H7 (cell line): ENCODE results near the gene FGF4. TPM values are rescaled to one million over a fixed set of nuclear protein-coding genes. Genes with fewer than 3 reads are reported as not detected.
"Not testable (repeated sequence)": the region's sequence is repeated elsewhere in the genome, so short reads cannot be mapped to it uniquely, and the experiment has no call there.

Experiments
- DNase-seq: peaks from one replicate; pipeline ENCODE4 v3.0.0; 2012
- H3K27me3 ChIP-seq: 2 replicates; pipeline ENCODE4 v1.6.0; 2011; ENCODE audit warnings: mild to moderate bottlenecking, low read length; ENCODE audit not compliant: control insufficient read depth, insufficient read depth
- H3K36me3 ChIP-seq: replicated peaks from 2 replicates; pipeline ENCODE4 v1.5.1; 2011; ENCODE audit warnings: low read length; ENCODE audit not compliant: control insufficient read depth, insufficient read depth
- H3K4me3 ChIP-seq: 2 replicates; pipeline ENCODE4 v1.5.1; 2011; ENCODE audit warnings: low read depth, mild to moderate bottlenecking, control low read depth, low read length, moderate library complexity; ENCODE audit not compliant: insufficient read depth
- total RNA-seq: library from RNA; depleted of rRNA; stranded (reverse); fragments of >200 nt; shearing (Covaris generic); gene quantifications from 2 replicates; pipeline ENCODE4 v1.2.3, GENCODE V29; 2014

FGF4 gene
- total RNA-seq, 1 experiment from 2014 or later = 11.8 TPM

GRCh38 chr11:69771466-69771865 is 3.7 kb downstream of the FGF4 start:
- peak; percentile 46 for DNase-seq
- H3K4me3 ChIP-seq = no peak overlapping the region
- H3K36me3 ChIP-seq = no peaks in the 10 kb centered on the region
- H3K27me3 ChIP-seq = peaks cover 36% of the 10 kb centered on the region

DNA sequence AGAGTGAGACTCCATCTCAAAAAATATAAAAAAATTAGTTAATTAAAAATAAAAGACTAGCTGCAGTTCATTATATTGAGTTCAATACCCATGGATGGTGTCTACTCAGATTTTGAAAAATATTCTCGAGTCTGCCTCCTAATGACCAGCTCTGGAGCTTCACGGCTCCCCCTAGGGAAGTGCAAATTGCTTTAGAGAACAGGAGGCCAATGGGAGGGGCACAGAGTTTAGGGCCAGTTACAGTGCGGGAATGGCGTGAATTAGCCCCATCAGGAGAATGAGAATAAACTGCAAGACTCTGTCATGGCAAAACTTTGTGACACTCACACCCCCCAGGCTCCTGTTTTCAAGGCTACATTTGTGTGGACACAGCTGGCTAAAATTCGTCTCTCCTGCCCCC is 4.6 kb downstream of the FGF4 start:
- Histone ChIP-seq H3K27me3 (peaks cover 27% of the 10 kb centered on the region), H3K36me3 (no peaks in the 10 kb centered on the region), H3K4me3 (no peak overlapping the region)
- peak; percentile 78 for DNase-seq

DNA sequence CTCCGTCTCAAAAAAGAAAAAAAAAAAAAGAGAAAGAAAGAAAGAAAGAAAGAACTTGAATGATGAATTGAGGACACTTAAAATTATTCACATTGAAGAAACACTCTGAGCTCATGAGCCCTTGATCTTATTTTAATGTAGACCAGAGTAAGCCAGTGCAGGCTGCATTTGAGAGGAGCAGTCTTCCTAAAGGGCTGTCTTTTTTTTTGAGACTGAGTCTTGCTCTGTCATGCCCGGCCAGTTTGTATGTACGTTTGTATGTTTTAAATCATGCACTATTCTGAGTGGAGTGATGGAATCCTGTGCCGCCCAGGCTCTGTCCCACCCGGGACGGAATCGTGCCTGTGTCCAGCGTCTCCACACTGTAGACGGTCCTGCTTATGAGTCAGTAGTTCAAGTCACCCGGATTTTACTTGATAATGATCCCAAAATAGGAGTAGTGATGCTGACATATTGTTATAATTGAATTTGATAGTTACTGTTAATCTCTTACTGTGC is 9.6 kb downstream of the FGF4 start:
- H3K27me3 ChIP-seq = no peaks in the 10 kb centered on the region
- no peak for DNase-seq
- no peak overlapping the region for H3K4me3 ChIP-seq
- H3K36me3 ChIP-seq = no peaks in the 10 kb centered on the region

DNA sequence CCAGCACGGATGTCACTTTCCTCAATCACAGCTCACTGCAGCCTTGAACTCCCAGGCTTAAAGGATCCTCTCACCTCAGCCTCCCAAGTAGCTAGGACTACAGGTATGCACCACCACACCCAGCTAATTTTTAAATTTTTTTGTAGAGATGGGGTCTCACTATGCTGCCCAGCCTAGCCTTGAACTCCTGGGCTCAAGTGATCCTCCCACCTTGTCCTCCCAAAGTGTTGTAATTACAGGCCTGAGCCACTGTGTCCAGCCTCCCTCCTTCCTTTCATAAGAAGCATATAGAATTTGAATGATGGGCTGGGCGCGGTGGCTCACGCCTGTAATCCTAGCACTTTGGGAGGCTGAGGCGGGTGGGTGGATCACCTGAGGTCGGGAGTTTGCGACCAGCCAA is 10.2 kb downstream of the FGF4 start:
- not testable (repeated sequence) for H3K4me3 ChIP-seq, H3K36me3 ChIP-seq, H3K27me3 ChIP-seq, DNase-seq

- no peaks in the 10 kb centered on the region for H3K36me3 ChIP-seq
- H3K27me3 ChIP-seq = no peaks in the 10 kb centered on the region
- no peak for DNase-seq
- H3K4me3 ChIP-seq = no peak overlapping the region
These were observed 14.8 kb downstream of the FGF4 start for GRCh38 chr11:69760319-69760718.

GRCh38 chr11:69752890-69753289 is 22.3 kb downstream of the FGF4 start:
- no peak for DNase-seq
- H3K4me3 ChIP-seq = no peak overlapping the region
- no peaks in the 10 kb centered on the region for H3K27me3 ChIP-seq
- H3K36me3 ChIP-seq = no peaks in the 10 kb centered on the region

DNA sequence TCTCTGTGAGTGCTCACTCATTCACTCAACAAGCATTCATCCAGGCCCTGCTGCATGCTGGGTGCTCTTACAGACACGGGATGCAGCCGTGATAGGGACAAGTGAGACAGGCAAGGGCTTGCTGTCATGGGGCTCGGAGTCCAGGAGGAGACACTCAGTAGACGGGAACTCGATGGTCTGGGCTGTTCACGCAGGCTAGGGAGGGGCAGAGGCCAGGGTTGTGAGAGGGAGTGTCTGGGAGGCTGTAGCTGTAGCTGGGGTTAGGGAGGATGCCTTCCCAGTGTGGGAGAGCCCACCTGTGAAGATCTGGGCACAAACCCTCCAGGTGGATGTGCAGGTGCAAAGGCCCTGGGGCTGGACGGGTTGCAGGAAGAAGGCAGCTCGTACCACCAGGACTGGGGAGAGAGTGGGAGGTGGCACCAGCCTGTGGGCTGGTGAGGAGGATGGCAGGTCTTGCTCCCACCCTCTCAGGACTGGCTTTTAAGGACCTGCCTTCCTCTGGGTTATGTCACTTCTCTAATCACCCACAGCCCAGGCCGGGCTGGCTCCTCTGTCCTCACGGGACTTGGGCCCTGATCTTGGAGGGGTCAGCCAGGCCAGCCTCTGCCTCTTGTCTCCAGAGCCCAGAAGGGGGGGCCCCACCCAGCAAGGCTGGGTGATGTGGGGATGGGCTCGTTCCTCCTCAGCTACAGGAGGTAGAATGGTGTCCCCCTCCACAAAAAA is 24.1 kb downstream of the FGF4 start:
- Histone ChIP-seq H3K36me3 (no peaks in the 10 kb centered on the region), H3K4me3 (no peak overlapping the region), H3K27me3 (no peaks in the 10 kb centered on the region)
- no peak for DNase-seq

- peak; percentile 51 for DNase-seq
- Histone ChIP-seq H3K27me3 (no peaks in the 10 kb centered on the region), H3K4me3 (no peak overlapping the region), H3K36me3 (no peaks in the 10 kb centered on the region)
These were observed 24.9 kb downstream of the FGF4 start for GRCh38 chr11:69750108-69750850.

GRCh38 chr11:69748637-69749036 is 26.5 kb downstream of the FGF4 start:
- DNase-seq = no peak
- no peaks in the 10 kb centered on the region for H3K27me3 ChIP-seq
- H3K36me3 ChIP-seq = no peaks in the 10 kb centered on the region
- H3K4me3 ChIP-seq = no peak overlapping the region

DNA sequence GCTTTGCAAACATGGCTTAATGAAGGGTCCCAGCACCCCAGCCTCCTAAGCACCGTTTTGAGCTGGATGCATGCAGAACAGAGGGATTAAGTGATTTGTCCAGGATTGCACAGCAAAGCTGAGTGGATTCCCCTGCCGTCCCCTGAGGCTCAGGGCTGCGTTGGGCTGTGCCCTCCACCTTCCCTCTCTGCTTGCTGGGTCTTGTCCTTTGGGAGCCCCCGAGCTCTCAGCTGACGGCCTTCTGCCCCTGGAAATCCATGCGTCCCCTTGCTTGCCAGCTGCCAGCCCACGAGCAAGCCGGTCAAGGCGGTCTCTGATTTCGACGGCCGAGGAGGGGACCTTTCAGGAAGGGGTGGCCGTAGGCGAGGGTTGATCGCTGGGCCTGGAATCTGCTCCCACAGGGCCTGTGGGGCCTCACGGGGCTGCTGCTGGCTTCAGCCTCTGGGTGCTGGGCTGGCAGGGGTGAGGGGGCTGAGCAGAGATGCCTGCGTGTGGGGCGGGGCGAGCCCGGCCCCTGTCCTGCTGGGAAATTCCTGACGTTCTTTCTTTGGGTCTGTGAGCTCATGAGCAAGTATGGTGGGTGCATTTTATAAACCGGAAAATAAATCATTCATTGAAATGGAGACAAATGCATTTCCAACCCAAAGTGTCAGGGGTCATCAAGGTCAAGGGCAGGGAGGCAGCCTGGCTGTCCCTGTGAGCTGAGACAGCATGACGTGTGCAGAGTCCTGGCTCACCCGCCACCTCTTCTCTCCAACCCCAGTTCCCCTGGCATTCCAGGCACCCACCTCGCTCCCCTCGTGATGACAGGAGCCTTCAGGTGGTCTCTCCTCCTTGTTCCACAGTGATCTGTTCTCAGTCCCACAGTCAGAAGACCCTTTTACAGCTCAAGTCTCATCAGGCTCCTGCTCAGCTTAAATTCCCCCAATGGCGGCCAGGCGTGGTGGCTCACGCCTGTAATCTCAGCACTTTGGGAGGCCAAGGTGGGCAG is 28.1 kb downstream of the FGF4 start:
- Histone ChIP-seq H3K36me3 (no peaks in the 10 kb centered on the region), H3K4me3 (no peak overlapping the region), H3K27me3 (no peaks in the 10 kb centered on the region)
- peak; percentile 67 for DNase-seq

DNA sequence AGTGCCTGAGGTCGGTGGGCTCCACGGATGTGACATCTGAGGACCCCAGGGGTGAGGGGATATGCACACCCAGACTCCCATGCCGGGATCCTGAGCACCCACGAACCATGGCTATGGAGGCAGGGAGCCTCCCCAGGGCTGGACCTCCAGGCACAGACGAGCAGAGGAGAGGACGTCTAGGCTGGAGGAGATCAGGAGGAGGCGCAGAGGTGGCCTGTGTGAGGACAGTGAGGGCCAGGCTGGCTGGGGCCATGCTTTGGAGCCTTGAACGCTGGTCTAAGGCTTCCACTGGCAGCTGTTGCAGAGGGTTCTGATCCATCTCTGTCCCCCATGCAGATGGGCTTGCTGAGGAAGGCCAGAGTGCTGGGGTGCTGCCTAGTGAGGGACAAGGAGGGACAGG is 29.0 kb downstream of the FGF4 start:
- H3K27me3 ChIP-seq = no peaks in the 10 kb centered on the region
- peak; percentile 42 for DNase-seq
- no peak overlapping the region for H3K4me3 ChIP-seq
- no peaks in the 10 kb centered on the region for H3K36me3 ChIP-seq

DNA sequence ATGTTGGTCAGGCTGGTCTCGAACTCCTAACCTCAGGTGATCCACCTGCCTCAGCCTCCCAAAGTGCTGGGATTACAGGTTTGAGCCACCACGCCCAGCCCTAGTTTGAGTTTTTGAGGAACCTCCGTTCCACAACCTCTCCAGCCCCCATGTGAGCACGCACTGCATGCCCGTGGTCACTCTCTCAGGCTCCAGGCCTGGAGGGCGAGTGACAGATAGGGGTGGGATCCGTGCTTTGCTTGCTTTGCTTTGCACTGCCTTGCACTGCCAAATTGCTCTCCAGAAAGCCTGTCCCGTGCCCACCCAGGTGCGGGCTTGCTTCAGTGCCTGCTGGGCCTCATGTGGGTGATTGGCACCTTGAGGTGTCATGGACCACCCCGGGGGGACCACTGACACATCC is 29.9 kb downstream of the FGF4 start:
- no peak for DNase-seq
- H3K27me3 ChIP-seq = no peaks in the 10 kb centered on the region
- H3K4me3 ChIP-seq = no peak overlapping the region
- no peaks in the 10 kb centered on the region for H3K36me3 ChIP-seq

DNA sequence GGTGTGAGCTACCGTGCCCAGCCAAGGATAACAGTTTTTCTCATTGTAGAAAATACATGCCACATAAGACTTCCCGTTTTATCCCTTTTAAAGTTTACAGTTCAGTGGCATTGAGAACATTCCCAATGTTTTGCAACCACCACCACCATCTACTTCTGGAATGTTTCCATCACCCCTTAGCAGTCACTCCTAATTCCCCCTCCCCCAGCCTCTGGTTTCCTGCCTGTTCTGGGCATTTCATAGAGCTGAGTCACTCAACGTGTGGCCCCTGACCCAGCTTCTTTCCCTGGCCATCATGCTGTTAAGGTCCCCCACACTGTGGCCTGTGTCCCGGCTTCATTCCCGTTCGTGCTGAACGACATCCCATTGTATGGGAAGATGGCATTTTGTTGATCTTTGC is 30.7 kb downstream of the FGF4 start:
- DNase-seq = peak; percentile 73
- no peaks in the 10 kb centered on the region for H3K27me3 ChIP-seq
- H3K36me3 ChIP-seq = no peaks in the 10 kb centered on the region
- no peak overlapping the region for H3K4me3 ChIP-seq

GRCh38 chr11:69734841-69735240 is 40.3 kb downstream of the FGF4 start:
- DNase-seq = no peak
- no peaks in the 10 kb centered on the region; the same call in 1 of the 2 replicates for H3K27me3 ChIP-seq
- H3K36me3 ChIP-seq = no peaks in the 10 kb centered on the region
- no peak overlapping the region for H3K4me3 ChIP-seq
